CD4-positive, alpha-beta T cell treated with Interleukin-6 for 4 hours (primary cell): Measurements from ENCODE around the gene RPTOR.
A peak's percentile ranks its signal among the peaks of the same experiment; 100 is the strongest.
"Not testable (repeated sequence)": the region's sequence is repeated elsewhere in the genome, so short reads cannot be mapped to it uniquely, and the experiment has no call there.

ENCODE experiments used
- DNase-seq: peaks from one replicate; pipeline ENCODE4 v3.0.0-alpha.2; 2020; ENCODE audit warnings: mixed read lengths

RPTOR gene

DNA sequence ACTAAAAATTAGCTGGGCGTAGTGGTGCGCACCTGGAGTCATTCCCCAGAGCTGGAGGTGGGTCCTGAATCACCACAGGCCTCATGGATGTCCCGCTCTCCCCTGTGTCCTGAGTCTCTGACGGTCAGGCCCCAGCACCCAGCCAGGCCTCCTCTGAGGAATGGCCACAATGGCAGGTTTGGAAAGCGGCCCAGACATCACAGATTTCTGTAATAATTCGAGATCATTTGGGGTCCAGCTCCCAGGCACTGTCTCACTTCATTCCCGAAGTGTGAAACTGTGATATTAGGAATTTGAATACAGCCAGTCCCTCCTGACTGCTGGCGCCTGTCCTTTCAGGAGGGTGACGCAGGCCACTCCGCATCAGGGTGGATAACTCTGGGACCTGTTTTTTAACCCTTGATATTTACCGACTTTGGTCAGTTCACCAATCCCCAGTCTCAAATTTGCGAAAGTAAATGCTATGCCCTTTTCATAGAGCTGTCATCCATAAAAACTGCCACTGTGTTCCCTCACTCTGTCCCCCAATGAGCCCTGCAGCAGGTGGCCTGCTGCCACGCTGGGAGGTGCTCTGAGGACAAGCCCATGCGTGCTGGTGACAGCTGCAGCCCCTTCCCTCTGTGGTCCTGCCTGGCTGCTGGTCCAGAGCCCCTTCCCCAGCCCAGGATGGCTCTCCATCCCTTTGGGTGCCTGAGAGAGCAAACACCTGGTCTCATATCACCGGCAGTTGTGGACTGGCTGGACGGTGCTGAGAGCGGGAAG, 28.3 kb upstream of the RPTOR start:
- no peak for DNase-seq

GRCh38 chr17:80517641-80518040, 27.0 kb upstream of the RPTOR start:
- no peak for DNase-seq

- no peak for DNase-seq
Measured at GRCh38 chr17:80518392-80518791, 26.2 kb upstream of the RPTOR start.

DNA sequence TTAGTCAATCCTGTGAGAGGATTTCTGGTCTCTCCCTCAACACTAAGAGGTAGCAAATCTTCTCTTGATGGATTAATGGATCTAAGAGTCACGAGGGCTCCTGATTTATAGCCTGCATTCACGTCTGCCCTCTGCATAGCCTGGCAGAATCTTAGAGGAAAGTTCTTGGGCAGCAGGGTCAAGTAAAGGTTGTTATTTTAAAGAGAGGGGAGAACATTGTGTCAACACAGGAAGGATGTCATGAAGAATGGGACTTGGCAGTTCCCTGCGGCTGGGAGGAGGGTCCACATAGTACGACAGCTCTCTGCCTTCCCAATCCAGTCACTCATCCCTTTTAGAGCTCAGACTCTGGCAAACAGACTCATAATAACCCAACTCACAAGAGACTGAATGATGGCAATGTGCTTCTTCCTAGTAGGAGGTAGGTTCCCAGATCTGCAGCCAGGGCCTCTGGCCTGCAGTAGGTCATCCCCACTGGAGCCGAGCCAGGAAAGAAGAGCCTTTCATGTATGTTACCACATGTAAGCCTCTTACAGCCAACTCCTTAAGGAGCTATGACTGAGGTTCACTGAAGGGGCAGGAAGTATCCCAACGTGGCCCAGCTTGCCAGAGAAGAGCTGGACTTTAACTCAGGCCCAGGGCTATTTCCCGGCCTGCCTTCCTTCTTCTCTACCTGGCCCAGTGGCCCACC, 25.4 kb upstream of the RPTOR start:
- no peak for DNase-seq

GRCh38 chr17:80520810-80521455, 23.7 kb upstream of the RPTOR start:
- DNase-seq = no peak

GRCh38 chr17:80523054-80523744, 21.4 kb upstream of the RPTOR start:
- DNase-seq = no peak

DNA sequence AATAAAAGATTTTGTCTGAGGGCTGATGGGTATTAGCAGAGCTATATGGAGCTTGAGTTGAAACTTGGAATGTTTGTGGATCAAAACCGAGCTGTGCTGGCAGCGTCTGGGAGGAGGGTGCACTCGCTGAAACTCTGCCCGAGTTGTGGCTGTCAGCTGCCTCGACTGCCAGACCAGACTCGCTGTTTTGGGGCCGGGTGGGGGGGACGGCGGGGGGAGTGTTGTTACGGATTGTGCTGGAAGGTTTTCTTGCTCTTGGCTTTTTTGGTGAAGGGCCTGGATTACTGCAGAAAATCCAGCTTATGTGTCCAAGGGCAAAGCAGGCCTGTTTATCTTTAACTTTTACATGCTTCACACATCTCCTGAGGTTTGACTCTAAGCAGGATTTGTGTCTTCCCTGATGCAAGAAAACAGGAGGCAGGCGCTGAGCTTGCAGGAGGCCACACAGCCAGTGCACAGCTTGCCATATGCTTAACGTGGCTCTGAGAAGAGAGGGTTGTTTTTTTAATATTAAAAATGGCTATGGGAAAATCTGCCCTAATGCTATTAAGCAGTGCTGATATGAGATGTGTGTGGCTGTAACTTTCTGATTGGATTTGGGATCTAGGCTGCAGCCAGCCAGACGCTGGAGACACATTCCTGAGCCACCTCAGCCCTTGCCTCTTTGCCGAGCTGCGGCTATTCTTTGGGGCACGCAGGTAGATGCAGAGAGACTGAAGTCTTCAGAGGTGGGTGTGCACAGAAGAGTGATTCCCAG, 20.5 kb upstream of the RPTOR start:
- DNase-seq = no peak

DNA sequence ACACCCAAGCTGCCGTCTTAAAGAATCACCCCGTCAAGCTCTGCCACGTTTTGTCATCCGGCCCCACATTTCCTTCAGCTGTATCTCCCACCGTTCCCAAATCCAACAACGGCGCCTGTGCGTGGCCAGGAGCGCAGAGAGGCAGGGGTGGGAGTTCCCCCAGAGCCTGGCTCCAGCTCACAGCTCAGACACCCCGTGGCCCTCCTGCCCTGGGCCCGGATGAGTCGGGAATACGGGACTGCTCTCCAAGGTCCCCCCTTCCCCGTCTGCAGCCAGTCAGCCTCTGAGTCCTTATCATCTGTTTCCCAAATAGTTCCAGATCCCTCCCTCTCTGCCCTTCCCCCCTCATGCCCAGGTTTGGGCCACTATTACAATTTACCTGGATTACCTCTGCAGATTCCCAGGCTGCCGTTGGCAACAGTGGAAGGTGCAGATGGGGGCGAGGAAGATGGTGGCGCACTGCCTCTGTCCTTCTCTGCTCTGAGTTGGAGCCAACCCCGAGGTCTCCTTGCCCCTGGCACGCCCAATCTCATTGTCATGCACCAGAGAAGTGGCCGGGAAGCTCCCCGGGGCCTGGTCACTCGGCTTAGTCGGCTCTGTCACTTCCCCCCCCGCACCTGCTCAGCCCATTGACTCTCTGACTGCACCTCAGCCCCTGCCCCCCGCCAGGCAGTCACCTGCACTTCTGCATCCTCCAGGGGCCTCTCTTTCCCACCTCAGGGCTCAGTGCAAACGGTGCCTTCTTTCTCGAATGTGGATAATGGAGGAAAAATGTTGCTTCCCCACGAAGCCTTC, 18.3 kb upstream of the RPTOR start:
- no peak for DNase-seq

- DNase-seq = no peak
Measured at GRCh38 chr17:80527016-80527645, 17.5 kb upstream of the RPTOR start.

- DNase-seq = no peak
Measured at GRCh38 chr17:80528536-80528935, 16.1 kb upstream of the RPTOR start.

DNA sequence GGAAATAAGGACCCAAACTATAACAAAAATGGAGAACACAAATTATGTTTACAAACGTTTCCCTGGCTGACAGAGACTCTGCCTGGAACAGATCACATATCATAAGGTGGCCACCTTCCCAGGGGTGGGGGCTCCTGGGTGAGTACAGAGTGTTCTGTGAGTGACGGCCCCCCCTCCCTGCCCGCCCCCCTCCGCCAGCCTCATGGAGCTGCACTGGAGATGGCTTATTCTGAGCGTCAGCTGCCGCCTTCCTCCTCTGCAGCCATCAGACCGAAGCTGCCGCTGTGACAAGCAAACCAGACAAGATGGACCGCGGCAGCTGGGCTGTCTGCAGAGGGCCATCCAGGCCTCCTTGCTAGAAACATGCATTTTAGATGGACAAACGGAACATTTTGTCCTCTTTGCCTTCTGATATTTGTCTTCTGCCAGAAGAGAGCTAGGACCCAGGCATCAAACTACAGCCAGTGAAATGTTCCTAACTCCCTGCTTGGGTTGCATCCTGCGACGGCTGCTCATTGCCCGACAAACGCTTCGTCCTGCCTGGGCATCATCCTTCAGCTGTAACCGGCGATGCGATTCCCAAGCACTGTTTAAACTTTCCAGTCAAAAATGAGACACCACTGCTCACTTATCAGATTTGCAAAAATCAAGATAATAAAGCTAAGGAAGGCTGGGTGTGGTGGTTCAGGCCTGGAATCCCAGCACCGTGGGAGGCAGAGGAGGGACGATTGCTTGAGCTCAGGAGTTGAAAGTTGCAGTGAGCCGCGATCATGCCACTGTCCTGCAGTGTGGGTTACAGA, 15.3 kb upstream of the RPTOR start:
- DNase-seq = no peak

- DNase-seq = no peak
Measured at GRCh38 chr17:80529904-80530292, 14.7 kb upstream of the RPTOR start.

- DNase-seq = no peak
Measured at GRCh38 chr17:80531400-80531799, 13.2 kb upstream of the RPTOR start.

DNA sequence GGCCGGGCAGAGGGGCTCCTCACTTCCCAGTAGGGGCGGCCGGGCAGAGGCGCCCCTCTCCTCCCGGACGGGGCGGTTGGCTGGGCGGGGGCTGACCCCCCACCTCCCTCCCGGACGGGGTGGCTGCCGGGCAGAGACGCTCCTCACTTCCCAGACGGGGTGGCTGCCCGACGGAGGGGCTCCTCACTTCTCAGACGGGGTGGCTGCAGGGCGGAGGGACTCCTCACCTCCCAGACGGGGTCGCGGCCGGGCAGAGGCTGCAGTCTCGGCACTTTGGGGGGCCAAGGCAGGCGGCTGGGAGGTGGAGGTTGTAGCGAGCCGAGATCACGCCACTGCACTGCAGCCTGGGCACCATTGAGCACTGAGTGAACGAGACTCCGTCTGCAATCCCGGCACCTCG, 7.3 kb upstream of the RPTOR start:
- not testable (repeated sequence) for DNase-seq

GRCh38 chr17:80538484-80538883, 6.2 kb upstream of the RPTOR start:
- no peak for DNase-seq

GRCh38 chr17:80539022-80539641, 5.5 kb upstream of the RPTOR start:
- peak; percentile 12 for DNase-seq

- no peak for DNase-seq
Measured at GRCh38 chr17:80545499-80545826, 825 bp downstream of the RPTOR start.

GRCh38 chr17:80546267-80546666, 1.6 kb downstream of the RPTOR start:
- no peak for DNase-seq

DNA sequence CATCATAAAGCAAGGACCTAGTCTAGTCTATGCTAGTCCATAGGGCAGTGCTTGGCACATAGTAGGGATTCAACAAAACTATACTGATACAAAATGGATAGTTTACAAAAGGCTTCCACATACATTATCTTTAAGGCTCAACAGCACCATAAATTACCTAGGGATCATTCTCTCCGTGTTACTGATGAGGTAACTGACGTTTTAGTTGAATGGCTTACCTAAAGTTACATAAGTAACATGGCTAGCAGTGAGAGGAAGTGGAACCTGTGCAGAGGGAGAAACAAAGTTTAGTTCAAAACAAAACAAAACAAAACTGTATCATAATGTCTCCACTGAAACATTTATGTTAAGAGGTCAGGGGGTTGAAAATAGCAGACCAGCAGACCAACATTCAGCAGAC, 7.9 kb downstream of the RPTOR start:
- DNase-seq = no peak

- DNase-seq = no peak
Measured at GRCh38 chr17:80555266-80555665, 10.6 kb downstream of the RPTOR start.
